Measurements from ENCODE around the gene DPAGT1. TPM values are rescaled to one million over a fixed set of nuclear protein-coding genes. Genes with fewer than 3 reads are reported as not detected.

The DPAGT1 gene
- total RNA-seq, 4 donors from 2014 or later, result 10.7 to 28.1 (median 21.4) TPM

- ATAC-seq, result peak; percentile 99
- Histone ChIP-seq H3K36me3 (peaks cover 0 to 33% of the 10 kb centered on the region in 2 donors), H3K27me3 (no peaks in the 10 kb centered on the region), H3K4me3 (peak within 1 kb of the TSS; percentile 61 to 95), H3K4me1 (peaks cover 0 to 29% (median 11%) of the 10 kb centered on the region in 3 donors), H3K27ac (peak within 1 kb of the TSS; percentile 85 to 98 (median 88)), H3K9me3 (no peaks in the 10 kb centered on the region)
- 0% methylated on average over 5 of the region's 79 CpGs; no CpG with 5 or more reads in 1 of the 2 donors for WGBS, 2 donors (ENCODE audit: low coverage in 1 of 2)
- no peak for TF ChIP-seq EP300 (IDR thresholded peaks at IDR 0.05)
- peak; percentile 65 for TF ChIP-seq POLR2AphosphoS5 (IDR thresholded peaks at IDR 0.05)
- TF ChIP-seq POLR2A (IDR thresholded peaks at IDR 0.05), result peak; percentile 78 to 79
- peak in 2 of 4 experiments; percentile 48 to 57 for TF ChIP-seq CTCF (IDR thresholded peaks at IDR 0.05)
Observed at GRCh38 chr11:119057000-119057769, 44.5 kb downstream of the DPAGT1 start, which contains the start of gene HYOU1. HYOU1 (minus strand) TSS chr11:119057205; CDS start chr11:119056160, 1,045 bp downstream.

DNA sequence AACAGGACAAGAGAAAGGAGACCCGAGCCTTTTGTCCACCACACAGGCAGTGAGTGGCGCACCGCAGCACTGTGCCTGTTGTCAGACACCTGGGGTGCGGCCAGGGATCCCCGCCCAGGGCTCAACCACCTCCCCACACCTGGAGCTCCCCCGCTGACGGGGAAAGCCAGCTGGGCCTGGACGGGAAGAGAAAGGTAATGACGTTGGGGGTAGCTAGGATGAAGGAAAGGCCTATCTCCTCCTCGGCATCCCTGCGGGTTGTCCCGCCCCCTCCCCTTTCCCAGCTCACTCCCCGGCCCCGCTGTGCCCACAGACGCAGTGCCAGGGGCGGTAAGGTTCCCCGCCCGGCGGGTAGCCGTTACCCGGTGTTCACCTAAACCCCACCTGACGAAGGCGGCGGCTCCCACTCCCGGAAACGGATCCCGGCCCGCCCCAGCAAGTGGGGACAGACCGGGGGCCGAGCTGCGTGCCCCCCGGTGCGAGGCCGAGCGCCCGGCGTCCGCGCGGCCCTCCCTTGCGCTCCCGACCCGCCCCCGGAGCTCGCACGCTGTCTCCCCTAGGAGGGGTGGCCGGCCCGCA lies 45.1 kb downstream of the DPAGT1 start:
- no peak for ATAC-seq
- Histone ChIP-seq H3K4me3 (peak overlapping the region; percentile 47 to 95), H3K4me1 (peaks cover 0 to 29% (median 11%) of the 10 kb centered on the region in 3 donors), H3K27me3 (no peaks in the 10 kb centered on the region), H3K27ac (peak overlapping the region; percentile 48 to 98 (median 86)), H3K9me3 (no peaks in the 10 kb centered on the region), H3K36me3 (peaks cover 0 to 40% of the 10 kb centered on the region in 2 donors)
- TF ChIP-seq CTCF (IDR thresholded peaks at IDR 0.05) (no peak), POLR2AphosphoS5 (IDR thresholded peaks at IDR 0.05) (no peak), POLR2A (IDR thresholded peaks at IDR 0.05) (no peak), EP300 (IDR thresholded peaks at IDR 0.05) (no peak)
- WGBS, 2 donors (ENCODE audit: low coverage in 1 of 2), result no CpG with 5 or more reads among the region's 48 CpGs

DNA sequence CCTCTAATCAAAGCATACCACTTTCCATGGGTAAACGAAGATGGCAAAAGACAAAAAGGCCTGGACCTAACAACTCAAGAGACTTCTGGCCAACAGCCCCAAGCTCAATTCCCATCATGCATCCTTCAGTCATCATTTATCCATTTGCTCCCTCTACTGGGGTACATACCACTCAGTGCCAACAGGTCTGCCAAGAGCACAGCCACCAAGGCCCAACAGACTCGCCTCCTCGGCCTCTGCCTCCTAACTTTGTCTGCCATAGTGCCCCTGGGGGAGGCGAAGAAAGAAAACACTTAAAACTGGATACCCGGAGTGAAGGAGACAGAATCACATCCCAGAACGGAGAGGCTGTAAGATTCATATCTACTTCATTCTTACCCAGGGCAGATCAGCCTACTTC lies 45.8 kb downstream of the DPAGT1 start:
- ATAC-seq, result no peak
- Histone ChIP-seq H3K36me3 (peaks cover 0 to 46% of the 10 kb centered on the region in 2 donors), H3K27me3 (no peaks in the 10 kb centered on the region), H3K4me3 (peak overlapping the region; percentile 47 to 95), H3K9me3 (no peaks in the 10 kb centered on the region), H3K27ac (peak overlapping the region in 3 of 4 donors; percentile 85 to 98 (median 87)), H3K4me1 (peaks cover 0 to 29% (median 11%) of the 10 kb centered on the region in 3 donors)
- WGBS, 2 donors (ENCODE audit: low coverage in 1 of 2), result 40 to 52% methylated on average over 4 to 6 of the region's 6 CpGs
- TF ChIP-seq POLR2A (IDR thresholded peaks at IDR 0.05), result no peak
- TF ChIP-seq CTCF (IDR thresholded peaks at IDR 0.05), result no peak
- TF ChIP-seq POLR2AphosphoS5 (IDR thresholded peaks at IDR 0.05), result no peak
- no peak for TF ChIP-seq EP300 (IDR thresholded peaks at IDR 0.05)

DNA sequence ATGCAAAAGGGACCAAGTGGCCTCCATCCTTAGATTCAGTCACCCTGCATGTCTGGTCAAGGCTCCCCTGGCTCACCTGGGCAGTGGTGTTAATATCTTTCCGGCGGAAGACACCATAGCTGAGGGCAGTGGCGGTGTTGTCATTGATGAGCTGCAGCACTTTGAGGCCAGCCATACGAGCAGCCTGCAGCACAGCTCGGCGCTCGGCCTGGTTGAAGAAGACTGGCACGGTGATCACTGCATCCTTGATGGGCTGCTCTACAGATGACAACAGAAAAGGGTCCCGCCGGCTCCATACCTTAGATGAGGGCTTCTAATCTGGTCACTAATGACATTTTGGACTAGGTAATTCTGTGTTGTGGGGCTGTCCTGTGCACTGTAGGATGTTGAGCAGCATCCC lies 47.2 kb downstream of the DPAGT1 start:
- no peak for TF ChIP-seq POLR2AphosphoS5 (IDR thresholded peaks at IDR 0.05)
- no peak for TF ChIP-seq EP300 (IDR thresholded peaks at IDR 0.05)
- no peak for TF ChIP-seq CTCF (IDR thresholded peaks at IDR 0.05)
- TF ChIP-seq POLR2A (IDR thresholded peaks at IDR 0.05), result no peak
- Histone ChIP-seq H3K4me3 (no peak overlapping the region), H3K4me1 (peaks cover 0 to 29% (median 11%) of the 10 kb centered on the region in 3 donors), H3K27me3 (no peaks in the 10 kb centered on the region), H3K9me3 (no peaks in the 10 kb centered on the region), H3K36me3 (peaks cover 0 to 61% of the 10 kb centered on the region in 2 donors), H3K27ac (no peak overlapping the region)
- WGBS, 2 donors (ENCODE audit: low coverage in 1 of 2), result 75% methylated on average over 2 of the region's 10 CpGs; no CpG with 5 or more reads in 1 of the 2 donors
- ATAC-seq, result no peak
